Kidney glomerular epithelial cell (primary cell): ENCODE data around the gene ADAMTS16.

Experiments used
- DNase-seq: peaks from one replicate; lab custom pipeline; 2025; lab: John Stamatoyannopoulos, UW

ADAMTS16 gene

GRCh38 chr5:5315068-5315980, 175.2 kb downstream of the ADAMTS16 start:
- no peak for DNase-seq

DNA sequence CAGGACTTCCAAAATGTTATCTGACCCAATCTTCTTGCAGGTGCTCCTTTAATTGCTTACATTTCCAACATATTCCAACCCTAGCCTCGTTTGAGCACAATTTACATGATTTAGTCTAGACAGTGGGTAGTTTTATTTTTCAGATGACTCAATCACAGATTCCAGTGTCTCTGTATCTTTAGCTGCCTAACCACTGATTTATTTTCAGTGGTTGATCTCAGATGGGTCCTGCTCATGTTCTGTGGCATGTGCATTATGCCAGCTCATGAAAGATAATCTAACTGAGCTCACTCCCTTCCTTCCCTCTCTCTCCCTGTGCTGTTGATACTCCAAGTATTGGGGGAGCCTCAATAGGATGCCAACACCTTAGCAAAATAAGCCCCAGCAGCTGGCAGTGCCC, 176.2 kb downstream of the ADAMTS16 start:
- peak; percentile 88 for DNase-seq

DNA sequence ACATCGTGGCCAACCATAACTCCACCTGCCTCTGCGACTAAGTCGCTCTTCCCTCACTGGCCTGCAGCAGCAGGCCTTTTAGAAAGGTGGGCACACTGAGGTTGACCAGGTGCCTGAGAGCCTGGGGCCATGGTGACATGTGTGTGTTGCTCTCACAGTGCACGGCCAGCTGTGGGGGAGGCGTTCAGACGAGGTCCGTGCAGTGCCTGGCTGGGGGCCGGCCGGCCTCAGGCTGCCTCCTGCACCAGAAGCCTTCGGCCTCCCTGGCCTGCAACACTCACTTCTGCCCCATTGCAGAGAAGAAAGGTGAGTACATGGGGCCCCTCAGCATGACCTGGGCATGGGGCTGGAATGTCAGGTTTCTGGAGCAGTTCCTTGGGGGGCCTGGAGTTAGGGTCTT, 177.8 kb downstream of the ADAMTS16 start:
- DNase-seq = no peak

DNA sequence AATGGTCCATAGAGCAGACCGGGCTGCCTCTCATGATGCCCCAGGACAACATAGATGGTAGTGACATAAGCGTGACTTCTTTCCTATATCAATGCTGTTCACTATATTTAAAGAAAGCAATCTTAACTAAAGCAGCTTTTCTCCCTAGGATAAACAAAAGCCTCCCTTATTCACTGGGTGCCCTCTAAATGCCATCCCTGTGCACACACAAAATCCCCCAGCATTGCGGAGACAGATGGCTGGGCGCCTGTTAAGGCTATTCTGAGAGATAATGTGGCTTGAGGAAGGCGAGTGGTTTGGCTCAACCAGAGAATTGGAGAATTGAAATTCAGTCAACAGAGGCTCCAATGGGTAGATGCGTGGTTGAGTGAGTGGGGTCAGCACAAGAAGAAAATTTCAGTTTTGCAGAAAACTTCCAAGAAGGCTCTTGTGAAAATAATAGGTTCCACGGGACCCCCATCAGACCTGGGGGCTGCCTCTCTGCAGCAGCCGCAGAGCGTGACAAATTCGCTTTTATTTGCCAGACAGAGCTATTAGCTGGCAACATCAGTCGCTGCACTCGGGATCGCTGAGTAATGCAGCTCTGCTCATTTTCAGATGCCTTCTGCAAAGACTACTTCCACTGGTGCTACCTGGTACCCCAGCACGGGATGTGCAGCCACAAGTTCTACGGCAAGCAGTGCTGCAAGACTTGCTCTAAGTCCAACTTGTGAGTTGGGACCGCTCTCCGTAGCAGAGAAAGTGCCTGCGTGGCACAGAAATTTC, 178.5 kb downstream of the ADAMTS16 start:
- DNase-seq = no peak

- no peak for DNase-seq
Observed at GRCh38 chr5:5320062-5320805, 180.1 kb downstream of the ADAMTS16 start.

- no peak for DNase-seq
Observed at GRCh38 chr5:5321137-5321536, 181.0 kb downstream of the ADAMTS16 start.

DNA sequence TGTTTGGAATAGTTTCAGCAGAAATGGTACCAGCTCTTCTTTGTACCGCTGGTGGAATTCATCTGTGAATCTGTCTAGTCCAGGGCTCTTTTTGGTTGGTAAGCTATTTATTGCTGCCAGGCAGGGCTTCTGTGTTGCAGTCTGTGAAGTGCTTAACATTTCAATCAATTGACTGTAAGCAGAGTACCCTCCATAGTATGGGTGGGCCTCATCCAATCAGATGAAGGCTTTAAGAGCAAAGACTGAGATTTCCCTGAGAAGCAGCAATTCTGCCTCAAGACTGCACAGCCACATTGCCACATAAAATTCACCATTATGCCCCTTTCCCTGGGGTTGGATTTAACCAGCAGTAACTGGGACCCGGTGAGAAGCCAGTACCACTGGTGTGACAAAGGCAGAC, 183.4 kb downstream of the ADAMTS16 start:
- no peak for DNase-seq

GRCh38 chr5:5326115-5326758, 186.1 kb downstream of the ADAMTS16 start:
- peak; percentile 60 for DNase-seq

DNA sequence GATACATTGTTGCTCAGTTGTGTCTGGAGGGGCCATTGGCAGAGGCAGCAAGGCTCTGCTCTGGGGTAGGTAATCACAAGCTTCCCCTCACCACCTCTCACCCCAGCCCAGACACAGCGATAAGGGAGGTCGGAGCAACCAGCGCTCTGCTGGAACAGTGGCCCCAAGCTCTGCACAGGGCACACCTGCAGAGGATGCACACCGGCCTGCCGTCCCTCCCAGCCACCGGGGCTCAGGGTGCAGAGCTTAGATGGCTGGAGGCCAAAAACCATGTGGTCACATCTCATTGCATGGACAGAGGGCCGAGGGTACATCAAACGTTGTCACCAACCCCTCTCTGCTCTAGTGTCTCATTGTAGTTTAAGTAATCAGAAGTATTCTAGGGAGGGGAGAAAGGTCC, 187.0 kb downstream of the ADAMTS16 start:
- DNase-seq = no peak

DNA sequence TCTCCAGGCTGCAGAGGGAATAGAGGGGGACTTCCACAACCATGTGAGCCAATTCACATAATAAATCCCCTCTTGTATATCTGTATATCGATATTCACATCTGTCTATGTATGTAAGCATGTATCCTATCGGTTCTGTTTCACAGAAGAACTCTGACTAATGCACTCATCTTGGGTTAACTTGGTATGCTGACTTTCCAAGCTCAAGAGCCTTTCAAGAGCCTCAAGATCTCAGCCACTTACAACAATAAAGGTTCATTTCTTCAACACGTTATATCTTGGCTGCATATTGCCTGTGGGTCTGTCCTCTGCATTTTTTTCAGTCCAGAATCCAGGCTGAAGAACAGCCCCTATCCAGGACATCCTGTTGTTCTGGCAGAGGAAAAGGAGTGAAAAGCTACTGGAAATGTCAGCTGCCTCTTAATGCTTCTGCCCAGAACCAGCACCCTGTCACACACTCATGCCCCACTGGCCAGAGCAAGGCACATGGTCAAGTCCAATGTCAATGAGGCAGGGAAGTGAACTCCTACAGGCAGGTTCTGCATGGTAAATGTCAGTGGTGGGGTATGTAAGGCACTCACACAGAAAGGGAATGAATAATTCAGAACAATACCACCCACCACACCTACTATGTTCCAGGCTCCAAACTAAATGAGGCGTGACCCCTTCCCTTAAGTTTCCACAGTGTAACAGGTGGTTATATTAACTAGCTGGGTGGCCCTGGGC, 190.8 kb downstream of the ADAMTS16 start:
- peak; percentile 63 for DNase-seq

DNA sequence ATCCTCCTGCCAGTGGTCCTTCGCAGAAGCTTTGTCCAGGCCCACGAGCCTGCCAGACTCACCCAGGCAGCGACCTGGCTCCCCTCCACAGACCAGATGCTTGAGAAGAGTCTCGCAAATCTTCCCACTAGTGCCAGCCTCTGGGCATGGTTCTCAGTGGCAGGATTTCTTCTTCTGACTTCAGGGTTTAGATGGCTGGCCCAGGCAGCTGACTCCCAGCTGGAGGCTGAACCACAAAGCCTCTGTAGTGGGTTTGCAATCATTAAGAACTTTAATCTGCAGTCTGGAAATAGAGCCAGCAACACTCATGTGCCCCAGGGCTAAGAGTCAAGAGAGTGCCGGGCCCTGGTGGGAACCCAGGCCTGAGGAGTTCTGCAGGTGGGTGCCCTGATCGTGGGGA, 191.7 kb downstream of the ADAMTS16 start:
- DNase-seq = no peak

GRCh38 chr5:5332287-5332686, 192.2 kb downstream of the ADAMTS16 start:
- no peak for DNase-seq

DNA sequence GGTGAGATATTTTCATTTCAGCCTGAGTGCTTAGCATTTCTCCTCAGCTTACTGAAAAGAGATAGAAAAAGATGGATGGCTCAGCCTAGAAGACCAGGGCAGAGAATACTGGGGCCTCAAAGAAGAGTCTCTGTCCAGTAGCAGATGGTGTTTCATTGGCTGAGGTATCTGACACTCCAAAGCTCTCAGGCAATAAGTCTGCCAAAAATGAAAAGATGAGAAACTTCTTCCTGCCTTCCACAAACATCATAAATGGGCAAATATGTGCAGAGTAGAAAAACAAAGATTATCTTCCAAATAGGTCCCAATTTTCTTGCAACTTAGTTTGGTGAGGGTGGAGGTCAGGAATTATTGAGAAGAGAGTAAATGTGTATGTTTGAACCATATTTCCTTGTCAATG, 195.0 kb downstream of the ADAMTS16 start:
- no peak for DNase-seq

GRCh38 chr5:5335700-5336264, 195.7 kb downstream of the ADAMTS16 start:
- peak; percentile 98 for DNase-seq

GRCh38 chr5:5339257-5339656, 199.1 kb downstream of the ADAMTS16 start:
- DNase-seq = no peak

DNA sequence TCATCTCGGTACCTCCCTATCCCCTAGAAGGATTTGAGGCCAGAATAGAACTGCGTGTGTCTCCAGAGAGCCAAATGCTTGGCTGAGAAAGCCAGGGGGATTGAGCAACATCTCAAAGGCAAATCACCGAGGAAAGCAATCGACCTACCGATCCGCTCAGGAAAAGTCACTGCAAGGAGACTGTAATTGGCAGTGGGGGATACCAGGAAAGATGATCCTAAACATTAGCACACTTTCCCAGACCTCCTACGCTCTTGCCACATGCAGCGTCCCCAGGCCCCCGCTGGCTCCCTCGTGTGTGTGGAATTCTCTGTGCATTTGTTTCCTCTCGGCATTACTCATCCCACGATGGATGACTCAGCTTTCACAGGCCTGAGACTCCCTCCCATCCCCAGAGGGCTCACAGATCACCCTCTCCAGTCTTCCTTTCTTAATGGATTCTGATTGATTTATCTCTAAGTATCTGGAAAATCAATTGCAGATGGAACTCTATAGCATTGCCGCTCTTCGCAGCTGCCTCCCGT, 200.1 kb downstream of the ADAMTS16 start:
- DNase-seq = peak; percentile 97

- DNase-seq = no peak
Observed at GRCh38 chr5:5341531-5342292, 201.6 kb downstream of the ADAMTS16 start.

GRCh38 chr5:5342784-5343183, 202.7 kb downstream of the ADAMTS16 start:
- peak; percentile 95 for DNase-seq

- no peak for DNase-seq
Observed at GRCh38 chr5:5343568-5343967, 203.4 kb downstream of the ADAMTS16 start.

DNA sequence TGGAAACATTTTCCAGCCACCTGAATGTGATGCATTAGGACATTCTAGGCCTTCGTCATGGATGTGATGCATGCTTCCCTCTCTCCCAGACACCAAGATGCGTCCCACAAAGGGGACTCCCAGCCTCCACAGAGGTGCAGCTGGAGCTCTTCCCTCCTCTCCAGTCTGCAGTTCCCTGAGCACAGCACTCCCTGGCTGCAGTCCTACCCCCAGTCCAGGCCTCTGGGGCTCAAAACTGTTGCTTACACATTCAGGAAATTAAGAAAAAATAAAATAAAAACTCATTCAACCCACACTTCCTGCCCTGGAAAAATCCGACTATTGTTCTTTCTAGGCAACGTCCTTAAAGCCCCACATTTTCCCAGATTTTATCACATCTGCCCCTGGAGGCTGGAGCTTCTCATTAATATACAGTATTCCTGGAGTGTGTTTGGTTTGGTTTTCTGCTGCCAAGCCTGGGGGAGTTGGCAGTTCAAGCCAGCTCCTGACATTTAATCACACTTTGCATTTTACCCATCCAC, 204.0 kb downstream of the ADAMTS16 start:
- DNase-seq = no peak
